Measurements from ENCODE around the gene BMP6.

The BMP6 gene

DNA sequence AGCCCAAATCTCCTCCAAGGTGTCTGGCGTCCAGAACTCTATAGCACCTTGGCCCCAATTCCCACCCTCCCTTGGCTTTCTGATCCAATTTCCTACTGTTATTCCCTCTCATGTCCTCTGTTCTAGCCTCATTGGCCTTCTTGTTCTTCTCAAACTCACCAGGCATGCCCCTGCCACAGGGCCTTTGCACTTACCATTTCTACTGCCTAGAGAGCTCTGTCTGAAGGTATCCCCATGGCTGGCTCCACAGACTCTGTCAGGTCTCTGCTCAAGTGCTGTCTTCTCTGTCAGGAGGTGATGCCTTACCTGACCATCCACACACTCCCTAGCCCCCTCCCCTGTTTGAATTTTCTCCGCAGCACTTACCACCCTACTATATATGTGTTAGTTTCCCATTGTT lies 5.6 kb upstream of the BMP6 start:
- DNase-seq (ENCODE audit: low read depth): no peak

DNA sequence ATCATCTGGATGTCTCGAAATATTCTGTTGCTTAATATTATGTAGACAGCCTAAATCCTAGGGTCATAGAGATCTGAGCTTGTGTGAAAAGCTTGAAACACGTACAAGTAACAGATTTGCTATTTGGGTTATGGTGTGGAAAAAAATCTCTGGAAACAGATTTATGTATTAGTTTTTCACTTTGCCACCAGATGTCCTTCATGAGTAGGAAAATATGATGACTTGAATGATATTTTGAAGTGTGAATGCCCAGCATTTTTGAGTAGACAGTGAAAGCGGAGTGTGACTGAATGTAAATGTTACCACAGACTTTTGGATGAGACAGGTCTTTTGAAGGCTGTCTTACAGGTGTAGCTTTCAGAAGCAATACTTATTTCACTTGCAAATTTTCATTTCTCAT lies 4.2 kb upstream of the BMP6 start:
- no peak for DNase-seq (ENCODE audit: low read depth)

DNA sequence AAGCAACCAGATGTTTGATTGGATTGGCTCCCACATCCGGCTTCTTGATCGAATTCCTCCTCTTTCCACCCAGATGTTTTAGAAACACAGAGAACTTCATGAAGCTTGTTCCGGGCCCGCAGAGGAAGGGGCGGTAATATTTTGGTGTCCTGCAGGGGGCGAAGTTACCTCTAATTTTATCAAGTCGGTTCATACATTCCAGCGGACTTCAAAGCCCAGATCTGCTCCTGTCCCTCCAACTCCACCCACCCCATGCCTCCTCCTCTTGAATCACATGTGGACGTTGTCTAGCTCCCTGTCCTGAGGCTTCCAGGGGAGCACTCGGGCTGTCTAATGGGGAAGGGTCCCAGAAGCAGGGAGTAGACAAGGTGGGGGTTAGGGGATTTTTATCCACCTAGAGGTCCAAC lies 2.9 kb upstream of the BMP6 start:
- peak; percentile 39 for DNase-seq (ENCODE audit: low read depth)

DNA sequence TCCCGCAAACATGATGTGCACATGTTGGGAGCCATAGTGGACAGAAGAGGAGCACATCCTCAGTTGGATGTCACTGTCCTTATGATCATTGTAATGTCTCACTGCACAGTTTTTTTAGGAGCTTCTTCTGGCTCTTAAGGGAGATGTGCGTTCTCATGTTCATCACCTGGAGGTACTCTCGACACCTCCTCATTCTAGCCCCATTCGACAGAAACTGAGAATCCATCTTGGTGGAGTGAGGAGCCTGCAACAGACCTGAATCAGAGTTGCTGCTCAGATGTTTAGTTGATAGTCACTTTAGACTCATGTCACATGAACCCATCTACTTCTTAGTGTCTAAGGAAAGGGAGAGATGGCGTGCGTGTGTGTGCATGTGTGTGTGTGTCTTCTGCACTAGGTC lies 2.3 kb upstream of the BMP6 start:
- no peak for DNase-seq (ENCODE audit: low read depth)

DNA sequence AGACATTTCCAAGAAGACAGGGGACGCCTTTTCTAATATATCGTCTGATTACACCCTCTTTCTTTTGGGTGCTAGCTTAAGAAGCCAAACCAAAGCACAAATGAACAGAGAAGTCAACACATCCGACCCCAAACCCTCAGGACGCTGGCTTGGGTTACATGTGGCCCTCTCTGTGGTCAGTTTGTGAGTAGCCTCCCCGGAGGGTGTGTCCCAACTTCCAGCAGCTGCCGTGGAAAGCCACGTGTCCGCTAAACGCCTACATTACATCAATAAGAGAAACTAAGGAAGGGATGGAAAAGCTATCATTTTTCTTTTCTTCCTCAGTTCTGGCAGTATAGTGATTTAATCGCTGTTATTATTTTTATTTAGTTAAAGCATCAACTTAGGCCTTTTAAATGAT lies 487 bp upstream of the BMP6 start:
- no peak for DNase-seq (ENCODE audit: low read depth)

DNA sequence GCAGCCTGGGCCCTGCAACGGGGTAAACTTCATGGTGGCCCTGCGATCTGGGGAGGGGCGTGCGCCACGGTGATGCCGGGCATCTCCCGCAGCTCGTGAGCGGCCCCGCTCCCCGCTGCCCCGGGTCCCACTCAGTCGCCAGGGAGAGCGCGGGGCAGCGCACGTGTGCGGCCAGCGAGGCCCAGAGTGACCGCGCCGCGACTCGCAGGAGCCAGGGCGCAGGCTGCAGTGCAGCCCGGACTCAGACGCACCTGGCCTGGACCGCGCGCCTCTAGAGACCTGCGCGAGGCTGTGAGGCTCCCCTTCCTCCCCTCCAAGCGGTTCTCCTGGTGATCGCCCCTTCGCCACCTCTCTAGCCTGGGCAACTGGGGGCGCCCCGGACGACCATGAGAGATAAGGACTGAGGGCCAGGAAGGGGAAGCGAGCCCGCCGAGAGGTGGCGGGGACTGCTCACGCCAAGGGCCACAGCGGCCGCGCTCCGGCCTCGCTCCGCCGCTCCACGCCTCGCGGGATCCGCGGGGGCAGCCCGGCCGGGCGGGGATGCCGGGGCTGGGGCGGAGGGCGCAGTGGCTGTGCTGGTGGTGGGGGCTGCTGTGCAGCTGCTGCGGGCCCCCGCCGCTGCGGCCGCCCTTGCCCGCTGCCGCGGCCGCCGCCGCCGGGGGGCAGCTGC lies 652 bp downstream of the BMP6 start:
- no peak for DNase-seq (ENCODE audit: low read depth)

DNA sequence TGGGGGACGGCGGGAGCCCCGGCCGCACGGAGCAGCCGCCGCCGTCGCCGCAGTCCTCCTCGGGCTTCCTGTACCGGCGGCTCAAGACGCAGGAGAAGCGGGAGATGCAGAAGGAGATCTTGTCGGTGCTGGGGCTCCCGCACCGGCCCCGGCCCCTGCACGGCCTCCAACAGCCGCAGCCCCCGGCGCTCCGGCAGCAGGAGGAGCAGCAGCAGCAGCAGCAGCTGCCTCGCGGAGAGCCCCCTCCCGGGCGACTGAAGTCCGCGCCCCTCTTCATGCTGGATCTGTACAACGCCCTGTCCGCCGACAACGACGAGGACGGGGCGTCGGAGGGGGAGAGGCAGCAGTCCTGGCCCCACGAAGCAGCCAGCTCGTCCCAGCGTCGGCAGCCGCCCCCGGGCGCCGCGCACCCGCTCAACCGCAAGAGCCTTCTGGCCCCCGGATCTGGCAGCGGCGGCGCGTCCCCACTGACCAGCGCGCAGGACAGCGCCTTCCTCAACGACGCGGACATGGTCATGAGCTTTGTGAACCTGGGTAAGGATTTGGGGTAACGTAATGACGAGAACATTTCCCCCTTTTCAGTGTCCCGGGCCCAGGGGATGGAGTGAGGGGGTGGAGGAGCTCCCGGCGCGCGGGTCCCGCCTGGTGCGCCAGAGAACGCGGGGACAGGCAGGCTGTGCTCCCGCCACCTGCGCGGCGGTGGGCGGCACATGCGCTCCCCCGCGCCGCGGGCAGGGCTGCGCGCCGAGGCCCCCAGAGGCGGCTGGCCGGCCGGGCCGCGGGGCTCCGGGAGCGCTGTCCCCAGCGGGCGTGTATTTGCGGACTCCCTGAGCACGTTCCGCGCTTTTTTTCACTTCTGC lies 1.4 kb downstream of the BMP6 start:
- DNase-seq (ENCODE audit: low read depth): no peak

DNA sequence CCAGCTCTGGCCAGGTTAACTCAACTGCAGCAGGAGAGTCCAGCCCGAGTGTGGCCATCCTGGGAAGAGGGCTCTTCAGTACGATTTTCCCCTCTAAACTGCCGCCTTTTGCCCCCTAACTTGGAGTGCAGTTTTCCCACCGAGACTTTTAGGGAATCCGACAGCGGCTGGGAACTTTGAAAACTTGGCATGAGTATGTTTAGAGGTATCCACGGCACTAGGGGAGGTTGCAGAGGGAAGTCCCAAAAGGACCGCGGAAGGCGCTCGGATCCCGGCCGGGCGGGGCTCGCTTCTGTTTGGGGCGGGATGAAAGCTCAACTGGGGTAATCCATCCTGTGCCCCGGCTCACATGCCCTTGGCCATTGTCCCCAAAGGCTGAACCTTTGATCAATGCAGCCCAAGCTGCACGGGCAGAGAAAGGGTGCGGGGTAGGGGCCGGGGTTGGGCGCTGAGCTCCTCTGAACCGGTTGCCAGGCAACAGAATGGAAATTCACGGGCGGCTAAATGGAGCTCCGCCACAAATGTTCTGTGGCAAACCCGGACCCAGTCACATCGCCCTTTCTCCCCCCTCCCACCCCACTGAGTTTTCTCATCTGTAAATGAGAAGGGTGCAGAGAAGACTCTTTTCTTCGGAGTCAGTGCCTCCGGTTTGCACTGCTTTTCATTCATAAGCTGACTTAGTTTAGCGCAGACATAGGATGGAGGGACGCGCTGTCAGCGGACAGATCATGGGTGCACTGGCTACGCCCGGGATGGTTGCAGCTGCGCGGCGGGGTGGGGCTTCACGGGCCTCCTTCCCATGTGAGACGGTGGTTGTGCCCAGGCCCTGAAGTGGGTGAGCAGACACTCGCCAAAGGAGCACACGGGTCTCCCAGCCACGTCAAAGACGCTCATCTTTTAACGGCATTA lies 2.3 kb downstream of the BMP6 start:
- DNase-seq (ENCODE audit: low read depth): no peak

DNA sequence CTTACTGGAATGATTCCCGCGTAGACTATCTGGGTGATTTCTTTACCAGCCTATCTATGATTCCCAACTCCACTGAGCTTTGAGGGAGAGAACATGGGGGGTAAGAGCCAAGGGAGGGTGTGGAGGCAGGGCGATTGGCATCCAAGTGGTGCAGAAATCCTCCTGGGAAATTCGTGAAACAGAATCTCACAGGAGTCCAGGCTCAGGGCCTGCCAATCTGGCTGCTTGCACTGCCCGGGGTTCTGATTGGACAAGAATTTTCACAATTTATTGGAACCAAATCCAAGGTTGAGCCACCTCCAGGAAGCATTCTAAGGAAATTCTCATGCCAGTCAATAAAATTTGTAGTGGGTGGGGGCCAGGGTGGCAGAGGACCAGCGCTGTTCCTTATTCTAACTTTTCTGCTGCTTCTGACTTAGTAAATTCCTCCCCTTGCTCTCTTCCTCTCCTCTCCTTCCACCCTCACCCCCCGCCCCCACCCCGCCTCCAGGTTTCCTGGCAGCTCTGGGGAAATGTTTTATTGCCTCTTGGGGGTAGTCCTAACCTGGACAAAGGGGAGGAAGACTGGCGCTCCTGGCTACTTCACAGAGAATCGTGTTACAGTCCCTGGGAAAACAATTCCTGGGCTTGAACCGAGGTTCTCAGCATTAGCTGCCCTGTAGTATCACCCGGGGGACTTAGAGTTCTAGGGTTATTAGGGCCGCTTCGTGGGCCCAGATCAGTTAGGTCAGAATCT lies 3.1 kb downstream of the BMP6 start:
- no peak for DNase-seq (ENCODE audit: low read depth)

DNA sequence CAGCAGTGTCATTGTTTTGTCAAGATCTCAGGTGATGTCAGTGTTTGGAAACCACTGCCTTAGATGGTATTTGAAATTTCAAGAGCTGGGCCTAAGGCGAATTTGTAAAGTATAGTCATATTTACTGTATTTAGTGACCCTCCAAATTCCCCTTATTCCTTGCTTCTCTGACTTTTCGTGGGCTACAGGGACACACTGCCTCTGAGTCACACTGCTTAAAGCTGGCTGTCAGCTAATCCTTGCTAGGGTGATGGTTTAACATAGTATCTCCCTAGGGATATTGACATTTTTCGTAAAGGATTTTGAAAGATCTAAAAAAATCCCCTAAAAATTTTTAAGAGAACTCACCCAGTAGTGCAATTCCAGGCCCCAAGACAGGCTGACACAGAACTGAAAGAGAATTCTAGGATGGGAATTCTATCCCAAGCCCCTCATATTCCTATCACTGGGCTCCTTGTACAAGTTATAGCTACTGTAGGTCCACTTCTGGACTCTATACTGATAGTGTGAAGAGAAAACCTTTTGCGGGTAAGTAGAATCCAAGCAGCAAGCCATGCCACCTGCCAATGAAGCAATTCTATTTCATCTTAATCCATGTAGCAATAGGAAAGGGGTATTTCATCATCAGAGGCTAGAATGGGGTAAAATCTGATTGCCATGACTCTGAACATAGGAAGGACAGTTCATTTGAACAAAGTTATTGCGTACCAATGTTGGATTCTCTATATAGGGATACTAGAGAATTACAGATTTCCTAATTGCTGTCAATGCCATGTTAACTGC lies 4.3 kb downstream of the BMP6 start:
- DNase-seq (ENCODE audit: low read depth): no peak

DNA sequence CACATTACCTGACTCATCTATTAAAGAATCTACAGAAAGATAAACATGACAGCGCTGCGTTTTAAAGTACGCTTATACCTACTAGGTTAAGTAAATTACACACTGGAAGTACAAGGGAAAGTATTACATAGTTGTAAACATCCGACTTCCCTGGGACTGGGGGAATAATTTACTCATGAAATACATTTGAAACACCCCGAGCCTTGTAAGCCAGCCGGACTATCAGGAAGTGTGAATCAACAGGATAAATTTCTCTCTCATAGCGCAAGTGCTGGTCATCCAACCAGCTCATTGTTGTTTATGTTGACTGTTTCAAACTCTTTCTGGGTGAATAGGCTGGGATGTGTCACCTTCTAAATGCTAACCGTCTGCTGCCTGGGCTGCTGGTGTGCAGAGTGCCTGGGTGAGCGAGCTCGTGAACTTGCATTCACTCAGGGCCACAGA lies 4.9 kb downstream of the BMP6 start:
- no peak for DNase-seq (ENCODE audit: low read depth)

DNA sequence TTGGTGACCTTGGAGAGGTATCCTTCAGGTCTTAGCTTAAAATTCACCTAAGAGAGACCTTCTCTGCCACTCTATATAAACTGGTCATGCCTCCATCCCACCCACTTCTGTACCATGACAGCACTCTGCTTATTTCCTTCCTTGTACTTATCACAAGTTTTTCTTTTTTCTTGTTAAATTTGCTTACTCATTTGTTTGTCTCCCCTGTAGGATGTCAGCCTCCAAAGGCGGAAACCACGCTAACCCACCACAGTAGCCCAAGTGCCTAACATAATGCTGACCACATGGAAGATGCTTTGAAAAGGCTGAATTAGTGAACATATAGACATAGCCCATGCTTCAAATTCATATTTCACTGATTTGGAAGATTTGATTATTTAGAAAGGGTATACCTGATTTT lies 5.4 kb downstream of the BMP6 start:
- DNase-seq (ENCODE audit: low read depth): no peak

DNA sequence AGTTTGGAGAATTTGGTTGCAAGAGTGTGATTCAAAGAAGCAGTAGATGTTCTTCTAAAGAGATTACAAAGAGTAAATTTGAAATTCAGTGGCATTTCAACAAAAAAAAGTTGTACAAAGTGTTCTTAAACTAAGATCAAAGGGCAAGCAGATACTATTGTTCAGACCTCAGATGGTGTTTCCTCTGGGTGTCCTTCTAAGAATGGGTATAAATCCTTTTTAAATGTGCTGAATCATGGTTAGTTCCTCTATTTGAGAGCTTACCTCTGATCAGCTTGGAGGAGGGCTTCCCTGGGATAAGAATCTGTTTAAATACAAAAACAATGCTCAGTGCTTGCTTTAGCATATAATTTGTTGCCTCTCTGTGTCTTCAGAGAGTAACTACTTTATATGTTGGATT lies 6.3 kb downstream of the BMP6 start:
- no peak for DNase-seq (ENCODE audit: low read depth)

DNA sequence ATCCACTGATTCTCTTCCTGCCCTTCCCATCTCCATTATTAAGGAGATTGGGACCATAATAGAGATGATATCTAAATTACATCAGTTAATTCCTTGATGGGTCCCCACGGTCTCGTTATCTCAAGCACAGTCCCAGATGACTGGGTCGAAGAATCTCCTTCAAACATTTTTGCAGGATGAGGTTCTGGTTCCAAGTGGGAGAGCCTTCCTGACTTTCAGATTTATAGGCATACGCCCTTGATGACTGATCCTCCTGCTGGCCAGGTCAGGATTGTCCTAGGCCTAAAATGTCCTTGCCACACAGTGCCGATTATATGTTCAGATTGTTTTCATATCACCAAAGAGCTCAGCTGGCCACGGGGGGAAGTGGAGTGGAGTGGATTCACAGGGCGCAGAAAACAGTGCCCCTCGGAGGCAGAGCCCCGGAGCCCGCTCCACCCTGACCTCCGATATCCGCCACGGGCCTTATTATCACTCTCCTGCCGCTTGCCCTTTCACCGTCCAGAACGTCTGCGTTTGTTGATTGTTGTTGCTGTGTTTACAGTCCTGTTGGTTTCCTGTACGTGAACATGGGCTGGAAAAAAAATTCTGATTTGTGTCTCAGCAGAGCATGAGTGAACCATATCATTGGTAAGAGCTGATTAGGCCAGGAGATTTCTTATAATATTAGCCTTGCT lies 8.9 kb downstream of the BMP6 start:
- DNase-seq (ENCODE audit: low read depth): no peak

DNA sequence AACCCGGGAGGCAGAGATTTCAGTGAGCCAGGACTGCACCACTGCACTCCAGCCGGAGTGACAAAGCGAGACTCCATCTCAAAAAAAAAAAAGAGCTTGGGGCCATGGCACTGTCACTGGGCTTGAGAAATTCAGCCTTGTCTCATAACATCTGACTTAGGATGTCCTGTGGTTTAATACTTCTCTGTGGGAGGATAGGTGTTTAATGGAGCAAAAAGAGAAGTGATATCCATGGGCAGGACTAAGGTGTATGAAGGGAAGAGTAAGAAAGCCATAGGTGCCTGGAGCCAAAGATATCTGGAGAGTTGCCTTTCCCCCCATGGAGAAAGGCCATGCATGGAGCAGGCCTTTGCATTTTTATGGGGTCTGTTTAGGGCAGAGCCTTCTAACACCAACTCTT lies 11.2 kb downstream of the BMP6 start:
- no peak for DNase-seq (ENCODE audit: low read depth)

DNA sequence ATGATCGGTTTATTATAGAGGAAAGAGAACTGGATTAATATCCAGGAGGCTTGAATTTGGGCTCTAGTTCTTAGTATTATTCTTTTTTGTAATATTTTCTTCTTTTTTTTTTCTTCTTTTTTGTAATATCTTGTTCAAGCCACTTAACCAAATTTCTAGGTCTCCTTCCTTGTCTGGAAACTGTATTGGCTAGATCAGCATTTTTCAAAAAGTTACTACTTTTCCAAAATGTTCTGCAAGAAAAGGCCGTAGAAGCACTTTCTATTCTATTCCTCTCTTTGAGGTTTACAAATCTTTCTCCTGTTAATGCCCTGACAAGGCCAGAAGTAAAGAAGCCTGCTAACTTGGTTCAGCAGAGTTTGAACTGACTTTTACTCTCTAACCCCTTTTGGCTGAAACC lies 12.0 kb downstream of the BMP6 start:
- no peak for DNase-seq (ENCODE audit: low read depth)

DNA sequence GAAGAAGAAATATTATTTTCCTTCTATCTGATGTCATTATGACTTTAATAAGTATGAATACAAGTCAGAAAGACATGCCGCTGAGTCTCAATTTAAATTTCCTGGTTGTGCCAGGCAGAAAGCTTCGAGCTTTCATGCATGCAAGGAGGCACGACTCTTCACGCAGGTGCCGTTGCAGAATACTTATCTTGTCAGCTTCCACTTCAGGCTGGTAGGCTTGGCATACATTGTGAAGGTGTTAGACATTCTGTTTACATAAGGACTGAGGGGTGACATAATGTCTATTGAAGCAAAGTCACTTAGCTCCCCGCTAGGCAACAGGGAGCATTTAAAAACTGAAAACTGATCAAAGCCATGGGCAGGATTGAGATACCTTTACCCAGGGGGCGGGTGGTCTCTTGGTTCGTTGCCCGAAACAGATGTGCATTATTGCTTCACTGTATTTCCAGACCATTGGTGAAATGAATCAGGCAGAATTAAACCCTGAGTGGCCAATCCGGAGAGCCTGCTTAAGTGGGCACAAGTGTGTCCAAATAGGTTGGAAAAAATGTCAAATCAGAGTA lies 16.4 kb downstream of the BMP6 start:
- DNase-seq (ENCODE audit: low read depth): no peak

DNA sequence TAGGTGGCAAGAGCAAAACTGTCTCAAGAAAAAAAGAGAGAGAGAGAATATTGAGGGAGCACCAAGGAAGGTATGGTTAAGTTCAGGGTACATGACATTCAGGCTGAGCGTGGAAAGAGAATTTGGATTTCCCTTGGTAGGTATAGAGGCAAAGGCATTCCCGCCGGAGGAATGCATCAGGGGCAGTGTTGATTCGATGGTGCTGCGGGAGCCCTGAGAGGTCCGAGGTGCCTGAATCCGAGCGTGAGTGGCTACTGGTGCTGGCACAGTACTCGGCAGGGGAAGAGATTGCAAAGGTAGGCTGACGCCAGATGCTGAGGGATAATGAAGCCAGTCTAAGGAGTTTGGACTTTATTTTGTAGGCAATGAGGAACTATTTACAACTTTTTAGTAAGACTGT lies 20.0 kb downstream of the BMP6 start:
- no peak for DNase-seq (ENCODE audit: low read depth)

DNA sequence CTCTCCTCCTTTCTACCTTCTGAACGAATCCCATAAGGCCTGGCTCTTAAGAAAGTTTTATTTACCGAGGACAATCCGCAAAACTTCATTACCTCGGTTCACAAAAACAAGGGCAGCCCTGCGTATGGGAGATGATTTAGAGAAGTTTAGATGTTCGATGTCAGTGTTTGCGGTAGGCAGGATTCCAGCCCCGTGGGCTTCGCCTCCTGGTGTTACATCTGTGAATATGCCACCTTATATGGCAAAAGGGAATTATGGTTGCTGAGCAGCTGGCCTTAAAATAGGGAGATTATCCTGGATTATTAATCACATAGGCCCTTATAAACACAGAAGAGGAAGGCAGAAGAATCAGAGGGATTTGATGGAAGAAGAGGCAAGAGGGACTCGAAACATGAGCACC lies 21.1 kb downstream of the BMP6 start:
- DNase-seq (ENCODE audit: low read depth): no peak

DNA sequence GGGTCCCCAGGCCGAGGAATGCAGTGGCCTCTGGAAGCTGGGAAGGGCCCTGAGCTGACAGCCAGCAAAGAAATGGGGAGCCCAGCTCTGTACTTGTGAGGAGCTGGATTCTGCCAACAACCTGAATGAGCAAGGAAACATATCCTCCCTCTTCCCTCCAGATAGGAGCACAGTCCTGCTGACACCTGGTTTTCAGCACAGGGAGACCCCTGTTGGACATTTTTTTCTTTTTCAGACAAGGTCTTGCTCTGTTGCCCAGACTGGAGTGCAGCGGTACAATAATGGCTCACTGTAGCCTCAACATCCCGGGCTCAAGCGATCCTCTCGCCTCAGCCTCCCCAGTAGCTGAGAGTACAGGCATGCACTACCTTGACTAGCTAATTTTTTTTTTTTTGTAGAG lies 21.5 kb downstream of the BMP6 start:
- no peak for DNase-seq (ENCODE audit: low read depth)
